K562 (cell line): ENCODE measurements around the gene PHACTR3. TPM values are rescaled to one million over a fixed set of nuclear protein-coding genes. Genes with fewer than 3 reads are reported as not detected.

Experiments used
- ATAC-seq: fragments of 200-7000 bp; cut with Tn5 transposase; 3 replicates; pipeline ENCODE4 v1.9.1; 2020; ENCODE audit warnings: moderate library complexity
- BruUV-seq: library from RNA; stranded (reverse); fragments of 400-500 nt; replicated peaks from 2 replicates; lab custom pipeline; 2021; lab: Mats Ljungman, UMichigan
- CTCF ChIA-PET: fragments of 300-600 bp; formaldehyde crosslinking; extraction: SDS; loops from one replicate; lab custom pipeline; 2021; ENCODE audit warnings: low intra/inter-chr PET ratio; lab: Yijun Ruan, JAX
- POLR2A ChIA-PET: fragments of 300-600, 350-650 bp; sonication (Branson Sonifier 250); formaldehyde crosslinking; extraction: SDS; loops from one replicate; lab custom pipeline; 2021; ENCODE audit warnings: antibody characterized with exemption, inconsistent platforms; lab: Yijun Ruan, JAX
- DNase-seq, 4 experiments: peaks; one replicate each; pipeline versions ENCODE4 v3.0.0 to v3.0.0-alpha.2; 2011 to 2018; ENCODE audit warnings: low spot score in 3 of 4, mixed read lengths in 3 of 4; ENCODE audit errors: extremely low read depth in 1 of 4
- FAIRE-seq: peaks from 2 replicates; lab custom pipeline; 2011; peaks lifted over from hg19 to GRCh38; lab: Jason Lieb, UNC
- H2AFZ ChIP-seq: 2 replicates; pipeline ENCODE4 v1.6.0; 2011; ENCODE audit warnings: low read depth, low read length, control low read depth, inconsistent platforms
- H3K27ac ChIP-seq: fragments of 200-600 bp; 3 replicates; pipeline ENCODE4 v1.8.0; 2011; ENCODE audit warnings: low read depth, mild to moderate bottlenecking, control low read depth, inconsistent platforms, low read length, moderate library complexity, mixed read lengths; ENCODE audit errors: extremely low read depth
- H3K27me3 ChIP-seq, 2 experiments: fragments of 300-600 bp in 1 of 2; 2 replicates in 1 of 2; 3 replicates in 1 of 2; pipeline versions ENCODE4 v1.6.0 to v1.8.0; 2011; ENCODE audit warnings: inconsistent platforms in 2 of 2, low read length in 2 of 2, mild to moderate bottlenecking in 1 of 2, mixed read lengths in 1 of 2, moderate library complexity in 1 of 2; ENCODE audit not compliant: control insufficient read depth in 2 of 2, insufficient read depth in 2 of 2
- H3K36me3 ChIP-seq: fragments of 300-600 bp; 3 replicates; pipeline ENCODE4 v1.8.0; 2011; ENCODE audit warnings: mild to moderate bottlenecking, low read length, inconsistent platforms; ENCODE audit not compliant: control insufficient read depth, insufficient read depth
- H3K4me1 ChIP-seq, 2 experiments: fragments of 200-600 bp in 1 of 2; replicated peaks in 1 of 2; 2 replicates in 1 of 2; 3 replicates in 1 of 2; pipeline versions ENCODE4 v1.5.1 to v1.8.0; 2011; ENCODE audit warnings: inconsistent platforms in 2 of 2, low read length in 2 of 2, mild to moderate bottlenecking in 1 of 2, mixed read lengths in 1 of 2, moderate library complexity in 1 of 2; ENCODE audit not compliant: control insufficient read depth in 2 of 2, insufficient read depth in 2 of 2
- H3K4me2 ChIP-seq: 2 replicates; pipeline ENCODE4 v1.6.1; 2011; ENCODE audit warnings: low read length, control low read depth, inconsistent platforms, mixed read lengths; ENCODE audit not compliant: insufficient read depth
- H3K4me3 ChIP-seq: fragments of 200-600 bp; sonication (generic), shearing (Covaris generic); 2 replicates; pipeline ENCODE4 v1.5.1; 2016; ENCODE audit warnings: control low read depth, inconsistent platforms
- H3K79me2 ChIP-seq: fragments of 200-600 bp; 3 replicates; pipeline ENCODE4 v1.8.0; 2011; ENCODE audit warnings: low read length, inconsistent platforms; ENCODE audit not compliant: control insufficient read depth, insufficient read depth
- H3K9ac ChIP-seq, 2 experiments: 2 replicates each; pipeline versions ENCODE4 v1.6.0 to v1.6.1; 2011; ENCODE audit warnings: low read depth in 2 of 2, low read length in 2 of 2, control low read depth in 1 of 2, inconsistent platforms in 1 of 2, mild to moderate bottlenecking in 1 of 2, mixed read lengths in 1 of 2; ENCODE audit not compliant: insufficient read depth in 1 of 2
- H3K9me1 ChIP-seq: one replicate; pipeline ENCODE4 v1.6.0; 2011; ENCODE audit warnings: inconsistent platforms, mild to moderate bottlenecking, low read length, moderate library complexity; ENCODE audit not compliant: control insufficient read depth, insufficient read depth
- H3K9me3 ChIP-seq: replicated peaks from 2 replicates; pipeline ENCODE4 v1.5.1; 2011; ENCODE audit warnings: low read depth, low read length, inconsistent platforms; ENCODE audit not compliant: control insufficient read depth, insufficient read depth
- H4K20me1 ChIP-seq: replicated peaks from 2 replicates; pipeline ENCODE4 v1.6.1; 2011; ENCODE audit warnings: low read length, inconsistent platforms, mixed read lengths; ENCODE audit not compliant: control insufficient read depth, insufficient read depth
- BRCA1 ChIP-seq, 2 experiments: fragments of 450-650 bp in 1 of 2; sonication (generic) in 1 of 2; formaldehyde crosslinking in 1 of 2; IDR thresholded peaks; 2 replicates each; pipeline versions ENCODE4 v1.5.0 to v1.6.1; 2017 to 2020; ENCODE audit warnings: mild to moderate bottlenecking in 1 of 2, missing genetic modification reagents in 1 of 2
- HNRNPL ChIP-seq: fragments of 200-400 bp; formaldehyde crosslinking; IDR thresholded peaks from 2 replicates; pipeline ENCODE4 v1.6.1; 2017; ENCODE audit warnings: low read depth, mild to moderate bottlenecking, low read length
- MYNN ChIP-seq, 2 experiments: sonication (generic); formaldehyde crosslinking in 1 of 2; IDR thresholded peaks; 2 replicates each; pipeline versions ENCODE4 v1.5.0 to v1.6.1; 2016 to 2020; ENCODE audit warnings: antibody characterized with exemption in 1 of 2, missing genetic modification reagents in 1 of 2
- NCOA6 ChIP-seq: fragments of 450-650 bp; IDR thresholded peaks from 2 replicates; pipeline ENCODE4 v1.6.1; 2017; ENCODE audit warnings: mild to moderate bottlenecking
- NCOR1 ChIP-seq: fragments of 450-650 bp; IDR thresholded peaks from 2 replicates; pipeline ENCODE4 v1.6.1; 2016; ENCODE audit warnings: mild to moderate bottlenecking, moderate library complexity
- POU5F1 ChIP-seq: fragments of 150-350 bp; IDR thresholded peaks from 2 replicates; pipeline ENCODE4 v1.6.1; 2014; ENCODE audit warnings: borderline replicate concordance, low read length, low read depth, mild to moderate bottlenecking; ENCODE audit not compliant: partially characterized antibody
- ZBTB2 ChIP-seq: fragments of 450-650 bp; IDR thresholded peaks from 2 replicates; pipeline ENCODE4 v1.6.1; 2016; ENCODE audit warnings: antibody characterized with exemption
- ZNF165 ChIP-seq: fragments of 250-450 bp; sonication (Bioruptor Pico); IDR thresholded peaks from 2 replicates; pipeline ENCODE4 v1.4.0; 2020; ENCODE audit warnings: borderline replicate concordance
- ZNF644 ChIP-seq: fragments of 200-800 bp; sonication (Bioruptor generic); IDR thresholded peaks from 2 replicates; pipeline ENCODE4 v1.6.1; 2016; ENCODE audit warnings: low read depth, missing genetic modification characterization, missing compliant biosample characterization
- ZNF785 ChIP-seq: fragments of 250-450 bp; sonication (Bioruptor Pico); IDR thresholded peaks from 2 replicates; pipeline ENCODE4 v1.4.0; 2020; ENCODE audit warnings: mild to moderate bottlenecking
- WGBS: fragments of 100-300 bp; shearing (Covaris generic); methylation state at CpG from one replicate; pipeline ENCODE4 v1.1.6; 2016; ENCODE audit warnings: low coverage, mixed read lengths; ENCODE audit not compliant: insufficient coverage; ENCODE audit errors: missing lambda C conversion rate; 5-methylcytosine and 5-hydroxymethylcytosine counted together
- in situ Hi-C: fragments of 300-500 bp; cut with MboI; formaldehyde crosslinking; loops from 4 replicates; pipeline ENCODE4 v1.15.0; 2018; ENCODE audit warnings: inconsistent platforms, mixed read lengths
- intact Hi-C: fragments of 100-400 bp; cut with micrococcal nuclease; formaldehyde crosslinking; loops from 2 replicates; pipeline ENCODE4 v1.14.2; 2022
- polyA plus RNA-seq, 8 experiments: library from polyadenylated mRNA; depleted of rRNA in 4 of 8; stranded (reverse) in 5 of 8; unstranded in 3 of 8; fragments of >200 nt; fragmentation: Nextera tagmentation in 2 of 8; fragmentation: Illumina TruSeq in 1 of 8; extraction: Ambion mirVana in 2 of 8; extraction: Trizol in 1 of 8; gene quantifications; 2 replicates each; pipeline versions ENCODE4 v1.2.1 to v1.2.3, GENCODE V29; 2011 to 2014; ENCODE audit warnings: inconsistent platforms in 1 of 8, missing spikeins in 1 of 8
- total RNA-seq, 7 experiments: library from RNA; depleted of rRNA in 6 of 7; stranded (reverse); fragments of >200 nt in 6 of 7; fragmentation: Illumina TruSeq in 2 of 7; extraction: Trizol in 2 of 7; gene quantifications; 2 replicates each; pipeline versions ENCODE4 v1.2.1 to v1.2.3, GENCODE V29; 2011 to 2021; ENCODE audit warnings: low replicate concordance in 1 of 7

The PHACTR3 gene
- total and polyA plus RNA-seq, 9 of the 15 experiments (the other 6 are each of a cell fraction or from before 2014, with no cell fraction given): not detected

- Histone ChIP-seq H3K4me3 (no peak overlapping the region), H3K9me1 (peaks cover 2% of the 10 kb centered on the region), H3K9me3 (no peaks in the 10 kb centered on the region), H3K79me2 (no peaks in the 10 kb centered on the region), H3K27ac (no peak overlapping the region), H4K20me1 (0 out of 2 replicates have a peak, but pooled peaks cover 4% of the 10 kb centered on the region), H3K27me3 (peaks cover 0 to 5% of the 10 kb centered on the region in 2 experiments; a peak in 2 of 5 replicates), H2AFZ (no peak overlapping the region), H3K4me2 (no peak overlapping the region), H3K36me3 (no peaks in the 10 kb centered on the region), H3K9ac (no peak overlapping the region), H3K4me1 (no peaks in the 10 kb centered on the region)
- intact Hi-C loops: no loop called here
- POLR2A ChIA-PET: no interaction called here
- 0% methylated on average over 4 of the region's 4 CpGs for WGBS
- no peak for TF ChIP-seq ZNF644 (tag)
- TF ChIP-seq NCOA6: no peak
- no peak for TF ChIP-seq BRCA1 (IDR thresholded peaks at IDR 0.05)
- no peak for TF ChIP-seq BRCA1 (CRISPR knock-in tag; IDR thresholded peaks at IDR 0.05)
- no peak for TF ChIP-seq NCOR1
- TF ChIP-seq MYNN (IDR thresholded peaks at IDR 0.05): no peak
- TF ChIP-seq MYNN (CRISPR knock-in tag; IDR thresholded peaks at IDR 0.05): no peak
- no peak for TF ChIP-seq POU5F1
- no peak for TF ChIP-seq ZNF785 (CRISPR knock-in tag)
- no peak for TF ChIP-seq ZBTB2
- no peak for TF ChIP-seq HNRNPL
- TF ChIP-seq ZNF165: no peak
- no TSS peak for BruUV-seq
- no peak for FAIRE-seq
- no peak for DNase-seq
- in situ Hi-C loops: no loop called here
- CTCF ChIA-PET: no interaction called here
- no peak for ATAC-seq
Observed at GRCh38 chr20:59775687-59776055, 171.3 kb downstream of the PHACTR3 start.
